ENCODE measurements around the gene OXTR. TPM values are rescaled to one million over a fixed set of nuclear protein-coding genes. Genes with fewer than 3 reads are reported as not detected.

OXTR gene
- total RNA-seq, 1 donor from 2014 or later, result 2.0 TPM

DNA sequence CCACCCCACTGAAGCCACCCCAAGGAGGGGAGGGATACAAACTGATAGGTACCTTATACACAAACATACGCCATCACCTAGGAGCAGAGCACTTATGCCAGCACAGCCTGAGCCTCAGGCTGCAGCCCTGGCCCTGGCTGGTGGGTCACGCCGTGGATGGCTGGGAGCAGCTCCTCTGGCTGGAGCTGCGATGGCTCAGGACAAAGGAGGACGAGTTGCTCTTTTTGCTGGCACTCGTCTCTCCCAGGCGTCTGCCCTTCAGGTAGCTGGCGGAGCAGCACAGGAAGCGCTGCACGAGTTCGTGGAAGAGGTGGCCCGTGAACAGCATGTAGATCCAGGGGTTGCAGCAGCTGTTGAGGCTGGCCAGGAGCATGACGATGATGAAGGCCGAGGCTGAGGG lies 16.6 kb downstream of the OXTR start:
- H3K36me3 Mint-ChIP-seq (ENCODE audit: low read depth), result no peaks in the 10 kb centered on the region
- CTCF ChIA-PET, result no interaction called here
- no peak for DNase-seq
- intact Hi-C loops (cut with micrococcal nuclease), result no loop called here
- H3K4me3 Mint-ChIP-seq, result no peak overlapping the region
- H3K27ac Mint-ChIP-seq, result no peak overlapping the region
- no peaks in the 10 kb centered on the region for H3K4me1 Mint-ChIP-seq
- H3K27me3 Mint-ChIP-seq, result no peaks in the 10 kb centered on the region
- TF ChIP-seq CTCF (IDR thresholded peaks at IDR 0.05), result no peak
- no peak for ATAC-seq (ENCODE audit: low read depth)
- POLR2A ChIA-PET, result no interaction called here
- H3K9me3 Mint-ChIP-seq, result no peaks in the 10 kb centered on the region

- ChIA-PET POLR2A (no interaction called here), CTCF (no interaction called here)
- intact Hi-C loops (cut with micrococcal nuclease), result no loop called here
- no peak for TF ChIP-seq CTCF (IDR thresholded peaks at IDR 0.05)
- Mint-ChIP-seq H3K4me1 (no peaks in the 10 kb centered on the region), H3K4me3 (no peak overlapping the region), H3K27me3 (no peaks in the 10 kb centered on the region), H3K27ac (no peak overlapping the region), H3K36me3 (ENCODE audit: low read depth) (no peaks in the 10 kb centered on the region), H3K9me3 (no peaks in the 10 kb centered on the region)
- DNase-seq (no peak), ATAC-seq (ENCODE audit: low read depth) (no peak)
Observed at GRCh38 chr3:8749316-8749715, 20.1 kb downstream of the OXTR start.

- Mint-ChIP-seq H3K4me3 (no peak overlapping the region), H3K27me3 (no peaks in the 10 kb centered on the region), H3K36me3 (ENCODE audit: low read depth) (no peaks in the 10 kb centered on the region), H3K27ac (no peak overlapping the region), H3K9me3 (no peaks in the 10 kb centered on the region), H3K4me1 (no peaks in the 10 kb centered on the region)
- TF ChIP-seq CTCF (IDR thresholded peaks at IDR 0.05), result no peak
- POLR2A ChIA-PET, result no interaction called here
- CTCF ChIA-PET, result no interaction called here
- DNase-seq (no peak), ATAC-seq (ENCODE audit: low read depth) (no peak)
- intact Hi-C loops (cut with micrococcal nuclease), result no loop called here
Observed at GRCh38 chr3:8746780-8747345, 22.6 kb downstream of the OXTR start.

- H3K4me1 Mint-ChIP-seq, result no peaks in the 10 kb centered on the region
- TF ChIP-seq CTCF (IDR thresholded peaks at IDR 0.05), result no peak
- ChIA-PET POLR2A (no interaction called here), CTCF (no interaction called here)
- DNase-seq (no peak), ATAC-seq (ENCODE audit: low read depth) (no peak)
- no peak overlapping the region for H3K4me3 Mint-ChIP-seq
- H3K27ac Mint-ChIP-seq, result no peak overlapping the region
- intact Hi-C loops (cut with micrococcal nuclease), result no loop called here
- no peaks in the 10 kb centered on the region for H3K9me3 Mint-ChIP-seq
- H3K27me3 Mint-ChIP-seq, result peaks cover 2% of the 10 kb centered on the region
- H3K36me3 Mint-ChIP-seq (ENCODE audit: low read depth), result no peaks in the 10 kb centered on the region
Observed at GRCh38 chr3:8745619-8746370, 23.6 kb downstream of the OXTR start.

- Mint-ChIP-seq H3K27ac (no peak overlapping the region), H3K9me3 (no peaks in the 10 kb centered on the region), H3K4me1 (no peaks in the 10 kb centered on the region), H3K4me3 (no peak overlapping the region), H3K36me3 (ENCODE audit: low read depth) (no peaks in the 10 kb centered on the region), H3K27me3 (peaks cover 2% of the 10 kb centered on the region)
- ChIA-PET CTCF (no interaction called here), POLR2A (no interaction called here)
- TF ChIP-seq CTCF (IDR thresholded peaks at IDR 0.05), result no peak
- intact Hi-C loops (cut with micrococcal nuclease), result no loop called here
- DNase-seq (no peak), ATAC-seq (ENCODE audit: low read depth) (no peak)
Observed at GRCh38 chr3:8743911-8744310, 25.5 kb downstream of the OXTR start.

Measured in activated B cell treated with CpG ODN at 0.5 μM for 24 hours (primary cell).